Small intestine (tissue), 7 donors: ENCODE measurements around the gene NCK1. TPM values are rescaled to one million over a fixed set of nuclear protein-coding genes. Genes with fewer than 3 reads are reported as not detected.
"Not testable (repeated sequence)": the region's sequence is repeated elsewhere in the genome, so short reads cannot be mapped to it uniquely, and the experiment has no call there.

Experiments used
- DNase-seq, 2 donors: peaks; one replicate each; pipeline versions ENCODE4 v3.0.0 to v3.0.0-alpha.2; 2013
- FAIRE-seq: peaks from 2 replicates; lab custom pipeline; 2012; peaks lifted over from hg19 to GRCh38; lab: Jason Lieb, UNC
- H3K27ac ChIP-seq, 3 donors: one replicate each; pipeline ENCODE4 v1.5.1; 2013; ENCODE audit warnings: low read length in 2 of 3, mild to moderate bottlenecking in 2 of 3, control low read depth in 1 of 3, inconsistent platforms in 1 of 3, low read depth in 1 of 3, moderate library complexity in 1 of 3
- H3K27me3 ChIP-seq, 3 donors: one replicate each; pipeline ENCODE4 v1.6.1; 2013; ENCODE audit warnings: low read length in 3 of 3, inconsistent platforms in 1 of 3; ENCODE audit not compliant: control insufficient read depth in 3 of 3, insufficient read depth in 3 of 3
- H3K36me3 ChIP-seq, 3 donors: one replicate each; pipeline ENCODE4 v1.6.1; 2013; ENCODE audit warnings: low read length in 3 of 3, inconsistent platforms in 1 of 3, low read depth in 1 of 3, mild to moderate bottlenecking in 1 of 3, moderate library complexity in 1 of 3; ENCODE audit not compliant: control insufficient read depth in 3 of 3, insufficient read depth in 2 of 3
- H3K4me1 ChIP-seq, 3 donors: one replicate each; pipeline ENCODE4 v1.6.1; 2013; ENCODE audit warnings: low read length in 2 of 3, inconsistent platforms in 1 of 3, low read depth in 1 of 3, mild to moderate bottlenecking in 1 of 3, moderate library complexity in 1 of 3; ENCODE audit not compliant: control insufficient read depth in 3 of 3, insufficient read depth in 2 of 3
- H3K4me3 ChIP-seq, 3 donors: one replicate each; pipeline ENCODE4 v1.5.1; 2013; ENCODE audit warnings: low read length in 3 of 3, control low read depth in 1 of 3, inconsistent platforms in 1 of 3, low read depth in 1 of 3, mild to moderate bottlenecking in 1 of 3, moderate library complexity in 1 of 3
- H3K9me3 ChIP-seq, 2 donors: one replicate each; pipeline ENCODE4 v1.6.1; 2013; ENCODE audit warnings: low read depth in 1 of 2, low read length in 1 of 2; ENCODE audit not compliant: control insufficient read depth in 2 of 2, insufficient read depth in 1 of 2
- WGBS, 3 donors: extraction: QIAGEN DNeasy Blood & Tissue Kit; methylation state at CpG; one replicate each; pipeline ENCODE4 v1.1.7; 2013; 5-methylcytosine and 5-hydroxymethylcytosine counted together
- polyA plus RNA-seq, 4 donors: library from polyadenylated mRNA; stranded (reverse) in 3 of 4; unstranded in 1 of 4; fragments of 200-250 nt in 3 of 4; fragments of 120-200 nt in 1 of 4; gene quantifications; one replicate each; pipeline versions ENCODE4 v1.2.1 to v1.2.3, GENCODE V29; 2013
- donor health status: healthy with polysubstance abuse.
- donor health status: control.
- donor health status: control.
- donor health status: Bipolar disorder and iron deficiency.
- donor health status: healthy.

NCK1 gene
- polyA plus RNA-seq, 4 donors, result 8.9 to 28.4 (median 15.2) TPM

GRCh38 chr3:136882571-136882970 lies 20.6 kb downstream of the NCK1 start:
- Histone ChIP-seq H3K27ac (no peak overlapping the region), H3K9me3 (peaks cover 0 to 8% of the 10 kb centered on the region in 2 donors), H3K4me3 (no peak overlapping the region), H3K27me3 (no peaks in the 10 kb centered on the region), H3K36me3 (peaks cover 0 to 1% (median 0%) of the 10 kb centered on the region in 3 donors), H3K4me1 (peaks cover 0 to 4% (median 0%) of the 10 kb centered on the region in 3 donors)
- WGBS, 3 donors, result 89 to 94% (median 90%) methylated on average over 1 of the region's 1 CpG
- FAIRE-seq, result no peak
- DNase-seq, result peak in 1 of 2 donors; percentile 18

- Histone ChIP-seq H3K27ac (no peak overlapping the region), H3K4me3 (no peak overlapping the region), H3K27me3 (no peaks in the 10 kb centered on the region), H3K4me1 (peaks cover 0 to 4% (median 0%) of the 10 kb centered on the region in 3 donors), H3K9me3 (peaks cover 0 to 5% of the 10 kb centered on the region in 2 donors), H3K36me3 (peaks cover 0 to 5% (median 0%) of the 10 kb centered on the region in 3 donors)
- DNase-seq (no peak), FAIRE-seq (no peak)
- 81 to 93% (median 92%) methylated on average over 9 of the region's 9 CpGs for WGBS, 3 donors
Measured at GRCh38 chr3:136883967-136884720, 22.1 kb downstream of the NCK1 start.

- Histone ChIP-seq H3K9me3 (peaks cover 0 to 10% of the 10 kb centered on the region in 2 donors), H3K27ac (peak overlapping the region in 1 of 3 donors; percentile 72), H3K27me3 (no peaks in the 10 kb centered on the region), H3K4me3 (no peak overlapping the region), H3K4me1 (peaks cover 0 to 4% (median 0%) of the 10 kb centered on the region in 3 donors), H3K36me3 (peaks cover 0 to 5% (median 0%) of the 10 kb centered on the region in 3 donors)
- FAIRE-seq (no peak), DNase-seq (peak in 1 of 2 donors; percentile 20)
- 60 to 69% (median 66%) methylated on average over 5 of the region's 5 CpGs for WGBS, 3 donors
Measured at GRCh38 chr3:136885357-136886213, 23.6 kb downstream of the NCK1 start.

- 86% methylated on average over 23 to 24 of the region's 24 CpGs for WGBS, 3 donors
- DNase-seq, result no peak
- no peak for FAIRE-seq
Measured at GRCh38 chr3:136889947-136890346, 27.9 kb downstream of the NCK1 start.

GRCh38 chr3:136891934-136892855 lies 30.2 kb downstream of the NCK1 start:
- Histone ChIP-seq H3K36me3 (peaks cover 0 to 5% (median 0%) of the 10 kb centered on the region in 3 donors), H3K27ac (no peak overlapping the region), H3K9me3 (peaks cover 0 to 19% of the 10 kb centered on the region in 2 donors), H3K4me3 (no peak overlapping the region), H3K27me3 (no peaks in the 10 kb centered on the region), H3K4me1 (peaks cover 0 to 6% (median 0%) of the 10 kb centered on the region in 3 donors)
- WGBS, 3 donors, result 47 to 49% (median 48%) methylated on average over 2 of the region's 2 CpGs
- DNase-seq, result no peak
- no peak for FAIRE-seq

More at GRCh38 chr3:136889947-136890346, 27.9 kb downstream of the NCK1 start:
- Histone ChIP-seq H3K4me3 (no peak overlapping the region), H3K27me3 (no peaks in the 10 kb centered on the region), H3K9me3 (peaks cover 0 to 19% of the 10 kb centered on the region in 2 donors), H3K4me1 (peaks cover 0 to 6% (median 0%) of the 10 kb centered on the region in 3 donors), H3K27ac (no peak overlapping the region), H3K36me3 (peaks cover 0 to 5% (median 0%) of the 10 kb centered on the region in 3 donors)

- Histone ChIP-seq H3K36me3 (peaks cover 0 to 2% (median 0%) of the 10 kb centered on the region in 3 donors), H3K27me3 (no peaks in the 10 kb centered on the region), H3K4me3 (no peak overlapping the region), H3K27ac (peak overlapping the region in 1 of 3 donors; percentile 20), H3K9me3 (peaks cover 0 to 19% of the 10 kb centered on the region in 2 donors), H3K4me1 (peaks cover 0 to 6% (median 0%) of the 10 kb centered on the region in 3 donors)
- DNase-seq, result no peak
- FAIRE-seq, result no peak
- 60 to 64% (median 62%) methylated on average over 5 of the region's 5 CpGs for WGBS, 3 donors
Measured at GRCh38 chr3:136893848-136894443, 31.9 kb downstream of the NCK1 start.

GRCh38 chr3:136897171-136897570 lies 35.2 kb downstream of the NCK1 start:
- not testable (repeated sequence) for H3K36me3 ChIP-seq, H3K27ac ChIP-seq, H3K4me1 ChIP-seq, DNase-seq, H3K4me3 ChIP-seq, H3K27me3 ChIP-seq, FAIRE-seq, H3K9me3 ChIP-seq
- 80 to 88% (median 86%) methylated on average over 1 of the region's 1 CpG for WGBS, 3 donors
